ENCODE measurements around the gene TSSC4. TPM values are rescaled to one million over a fixed set of nuclear protein-coding genes. Genes with fewer than 3 reads are reported as not detected.

TSSC4 gene
- total and polyA plus RNA-seq, 2 of the 13 experiments (the other 11 are each of a cell fraction or from before 2014, with no cell fraction given), result 16.2 to 58.6 TPM

DNA sequence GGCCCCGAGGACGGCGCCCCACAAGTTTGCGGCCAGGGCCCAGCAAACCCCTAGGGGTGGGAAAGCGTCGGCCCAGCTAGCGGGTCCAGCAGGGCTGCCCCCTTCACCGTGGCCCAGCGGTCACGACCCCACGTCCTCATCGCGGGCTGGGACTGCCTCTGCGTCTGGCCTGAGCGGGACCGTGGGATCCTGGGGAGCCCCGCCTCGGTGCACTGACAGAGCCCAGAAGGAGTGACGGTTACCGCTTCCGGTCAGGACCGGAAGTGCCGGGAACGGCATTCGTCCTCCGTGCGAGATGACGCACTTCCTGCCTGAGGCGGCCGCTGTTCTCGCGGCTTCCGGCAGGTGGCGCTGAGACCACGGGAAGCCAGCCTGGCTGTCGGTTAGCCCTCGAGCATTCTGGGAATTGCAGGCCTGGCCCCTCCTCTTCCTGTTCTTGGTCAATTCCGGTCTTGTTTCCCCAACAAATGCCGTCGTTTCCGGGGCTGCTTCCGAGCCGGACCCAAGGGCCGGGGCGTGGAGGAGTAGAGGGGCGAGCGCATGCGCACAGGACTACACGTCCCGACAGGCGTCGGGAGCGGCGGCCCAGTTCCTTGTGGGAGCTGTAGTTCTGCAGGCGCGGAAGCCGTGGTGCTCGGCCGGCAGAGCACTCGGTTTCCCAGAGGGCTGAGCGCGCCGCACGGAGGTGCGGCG lies at the start of gene TSSC4 (continued):
- no peak; the same call in none of the 2 replicates for TF ChIP-seq GFI1 (CRISPR knock-in tag; IDR thresholded peaks at IDR 0.05; ENCODE audit: borderline replicate concordance)
- peak; percentile 96 for TF ChIP-seq ZNF501 (CRISPR knock-in tag; IDR thresholded peaks at IDR 0.05)
- TF ChIP-seq, protein P1, sequence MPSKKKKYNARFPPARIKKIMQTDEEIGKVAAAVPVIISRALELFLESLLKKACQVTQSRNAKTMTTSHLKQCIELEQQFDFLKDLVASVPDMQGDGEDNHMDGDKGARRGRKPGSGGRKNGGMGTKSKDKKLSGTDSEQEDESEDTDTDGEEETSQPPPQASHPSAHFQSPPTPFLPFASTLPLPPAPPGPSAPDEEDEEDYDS (CRISPR knock-in tag; IDR thresholded peaks at IDR 0.05), result peak; percentile 82
- TF ChIP-seq MIER3 (CRISPR knock-in tag; IDR thresholded peaks at IDR 0.05; ENCODE audit: borderline replicate concordance), result peak; percentile 86; the same call in 1 of the 2 replicates
- TF ChIP-seq, protein P2, sequence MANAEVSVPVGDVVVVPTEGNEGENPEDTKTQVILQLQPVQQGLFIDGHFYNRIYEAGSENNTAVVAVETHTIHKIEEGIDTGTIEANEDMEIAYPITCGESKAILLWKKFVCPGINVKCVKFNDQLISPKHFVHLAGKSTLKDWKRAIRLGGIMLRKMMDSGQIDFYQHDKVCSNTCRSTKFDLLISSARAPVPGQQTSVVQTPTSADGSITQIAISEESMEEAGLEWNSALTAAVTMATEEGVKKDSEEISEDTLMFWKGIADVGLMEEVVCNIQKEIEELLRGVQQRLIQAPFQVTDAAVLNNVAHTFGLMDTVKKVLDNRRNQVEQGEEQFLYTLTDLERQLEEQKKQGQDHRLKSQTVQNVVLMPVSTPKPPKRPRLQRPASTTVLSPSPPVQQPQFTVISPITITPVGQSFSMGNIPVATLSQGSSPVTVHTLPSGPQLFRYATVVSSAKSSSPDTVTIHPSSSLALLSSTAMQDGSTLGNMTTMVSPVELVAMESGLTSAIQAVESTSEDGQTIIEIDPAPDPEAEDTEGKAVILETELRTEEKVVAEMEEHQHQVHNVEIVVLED (CRISPR knock-in tag; IDR thresholded peaks at IDR 0.05; ENCODE audit: borderline replicate concordance), result peak; percentile 98
- TF ChIP-seq ZNF572 (CRISPR knock-in tag; IDR thresholded peaks at IDR 0.05), result no peak
- TF ChIP-seq SNRNP70 (IDR thresholded peaks at IDR 0.05; ENCODE audit: low read depth, low read length), result no peak
- 0 out of 2 replicates have a peak, but pooled peaks have one; percentile 69 for TF ChIP-seq AKAP8 (CRISPR knock-in tag; IDR thresholded peaks at IDR 0.05)
- peak; percentile 83; the same call in 1 of the 2 replicates for TF ChIP-seq ZZZ3 (CRISPR knock-in tag; IDR thresholded peaks at IDR 0.05; ENCODE audit: borderline replicate concordance)
- 0 out of 2 replicates have a peak, but pooled peaks have one; percentile 66 for TF ChIP-seq ZNF670 (CRISPR knock-in tag; IDR thresholded peaks at IDR 0.05; ENCODE audit: borderline replicate concordance)
- TF ChIP-seq THAP7 (CRISPR knock-in tag; IDR thresholded peaks at IDR 0.05), result 0 out of 2 replicates have a peak, but pooled peaks have one; percentile 62
- no peak; the same call in 1 of the 2 replicates for TF ChIP-seq ZNF704 (CRISPR knock-in tag; IDR thresholded peaks at IDR 0.05; ENCODE audit: borderline replicate concordance)
- TF ChIP-seq ZNF530 (CRISPR knock-in tag; IDR thresholded peaks at IDR 0.05; ENCODE audit: low read depth), result no peak
- peak; percentile 45; the same call in 1 of the 2 replicates for TF ChIP-seq ZSCAN29 (CRISPR knock-in tag; conservative IDR thresholded peaks at IDR 0.05)
- TF ChIP-seq ZNF879 (CRISPR knock-in tag; IDR thresholded peaks at IDR 0.05), result no peak; the same call in 1 of the 2 replicates
- TF ChIP-seq ELF1 (CRISPR knock-in tag; IDR thresholded peaks at IDR 0.05), result peak; percentile 98
- peak; percentile 53; the same call in 1 of the 2 replicates for TF ChIP-seq ZNF691 (CRISPR knock-in tag; IDR thresholded peaks at IDR 0.05; ENCODE audit: borderline replicate concordance, low read depth)
- TF ChIP-seq RBM22 (optimal IDR thresholded peaks at IDR 0.05; ENCODE audit: low read length), result no peak
- TF ChIP-seq FOXA1 (IDR thresholded peaks at IDR 0.05), result no peak
- peak; percentile 37; the same call in 1 of the 2 replicates for TF ChIP-seq FOXA1 (CRISPR knock-in tag; IDR thresholded peaks at IDR 0.05)
- peak; percentile 100 for TF ChIP-seq HOXA3 (CRISPR knock-in tag; IDR thresholded peaks at IDR 0.05)
- peak; percentile 77 for TF ChIP-seq RXRA (CRISPR knock-in tag; IDR thresholded peaks at IDR 0.05)
- TF ChIP-seq FOXK1 (CRISPR knock-in tag; IDR thresholded peaks at IDR 0.05; ENCODE audit: borderline replicate concordance, low read depth), result peak; percentile 94
- no peak for TF ChIP-seq ZFYVE20 (CRISPR knock-in tag; IDR thresholded peaks at IDR 0.05; ENCODE audit: borderline replicate concordance, low read depth)
- no peak for TF ChIP-seq TCF7 (IDR thresholded peaks at IDR 0.05; ENCODE audit: low read depth)

Data from HepG2 (cell line).